Skeletal muscle satellite cell (primary cell): ENCODE data around the gene CEP83.
A peak's percentile ranks its signal among the peaks of the same experiment; 100 is the strongest.

ENCODE experiments used
- H3K27me3 ChIP-seq: 2 replicates; pipeline ENCODE4 v1.7.0; 2013; ENCODE audit warnings: low read length; ENCODE audit not compliant: control insufficient read depth, insufficient read depth
- H3K36me3 ChIP-seq: 2 replicates; pipeline ENCODE4 v1.7.0; 2013; ENCODE audit warnings: mild to moderate bottlenecking, control low read depth, low read length; ENCODE audit not compliant: insufficient read depth
- H3K4me1 ChIP-seq: 2 replicates; pipeline ENCODE4 v1.7.0; 2013; ENCODE audit warnings: low read length; ENCODE audit not compliant: control insufficient read depth, insufficient read depth
- H3K4me2 ChIP-seq: 2 replicates; pipeline ENCODE4 v1.7.0; 2013; ENCODE audit warnings: mild to moderate bottlenecking, low read length
- H3K4me3 ChIP-seq: 2 replicates; pipeline ENCODE4 v1.7.0; 2013; ENCODE audit warnings: low read length
- H3K9ac ChIP-seq: 2 replicates; pipeline ENCODE4 v1.7.0; 2013; ENCODE audit warnings: mild to moderate bottlenecking, low read depth, low read length, moderate library complexity
- H3K9me3 ChIP-seq: replicated peaks from 2 replicates; pipeline ENCODE4 v1.7.0; 2013; ENCODE audit warnings: mild to moderate bottlenecking, control low read depth, low read length

CEP83 gene

GRCh38 chr12:94263905-94264561 is 195.6 kb downstream of the CEP83 start:
- no peak overlapping the region for H3K4me2 ChIP-seq
- H3K36me3 ChIP-seq, result no peaks in the 10 kb centered on the region
- peaks cover 16% of the 10 kb centered on the region for H3K4me1 ChIP-seq

GRCh38 chr12:94263011-94263811 is 196.5 kb downstream of the CEP83 start:
- no peaks in the 10 kb centered on the region for H3K9me3 ChIP-seq
- peaks cover 16% of the 10 kb centered on the region for H3K4me1 ChIP-seq
- peak overlapping the region; percentile 84 for H3K4me3 ChIP-seq
- H3K4me2 ChIP-seq, result peak overlapping the region; percentile 84
- H3K36me3 ChIP-seq, result no peaks in the 10 kb centered on the region
- H3K27me3 ChIP-seq, result no peaks in the 10 kb centered on the region
- H3K9ac ChIP-seq, result peak overlapping the region; percentile 83

More at GRCh38 chr12:94263905-94264561, 195.6 kb downstream of the CEP83 start:
- Histone ChIP-seq H3K27me3 (no peaks in the 10 kb centered on the region), H3K9ac (no peak overlapping the region), H3K9me3 (no peaks in the 10 kb centered on the region), H3K4me3 (no peak overlapping the region)

GRCh38 chr12:94262228-94263010 is 197.2 kb downstream of the CEP83 start:
- H3K9ac ChIP-seq, result peak overlapping the region; percentile 83
- peaks cover 16% of the 10 kb centered on the region for H3K4me1 ChIP-seq
- H3K4me3 ChIP-seq, result peak overlapping the region; percentile 84
- H3K27me3 ChIP-seq, result no peaks in the 10 kb centered on the region
- H3K36me3 ChIP-seq, result no peaks in the 10 kb centered on the region
- H3K9me3 ChIP-seq, result no peaks in the 10 kb centered on the region
- H3K4me2 ChIP-seq, result peak overlapping the region; percentile 84

- Histone ChIP-seq H3K4me2 (peak overlapping the region; percentile 84), H3K4me1 (peaks cover 16% of the 10 kb centered on the region), H3K9me3 (no peaks in the 10 kb centered on the region), H3K36me3 (no peaks in the 10 kb centered on the region), H3K9ac (peak overlapping the region; percentile 83), H3K4me3 (peak overlapping the region; percentile 84), H3K27me3 (no peaks in the 10 kb centered on the region)
These were observed 197.9 kb downstream of the CEP83 start for GRCh38 chr12:94261786-94262185.

- no peaks in the 10 kb centered on the region for H3K36me3 ChIP-seq
- no peaks in the 10 kb centered on the region for H3K27me3 ChIP-seq
- H3K4me1 ChIP-seq, result peaks cover 16% of the 10 kb centered on the region
- no peak overlapping the region for H3K4me3 ChIP-seq
- H3K4me2 ChIP-seq, result no peak overlapping the region
- H3K9me3 ChIP-seq, result no peaks in the 10 kb centered on the region
- H3K9ac ChIP-seq, result no peak overlapping the region
These were observed 198.5 kb downstream of the CEP83 start for GRCh38 chr12:94261119-94261518.

GRCh38 chr12:94260717-94261116 is 198.9 kb downstream of the CEP83 start:
- no peak overlapping the region for H3K4me2 ChIP-seq
- H3K27me3 ChIP-seq, result no peaks in the 10 kb centered on the region
- no peak overlapping the region for H3K4me3 ChIP-seq
- no peaks in the 10 kb centered on the region for H3K36me3 ChIP-seq
- no peaks in the 10 kb centered on the region for H3K9me3 ChIP-seq
- peaks cover 16% of the 10 kb centered on the region for H3K4me1 ChIP-seq
- no peak overlapping the region for H3K9ac ChIP-seq

- H3K9me3 ChIP-seq, result no peaks in the 10 kb centered on the region
- no peak overlapping the region for H3K4me2 ChIP-seq
- peaks cover 16% of the 10 kb centered on the region for H3K4me1 ChIP-seq
- no peaks in the 10 kb centered on the region for H3K27me3 ChIP-seq
- H3K36me3 ChIP-seq, result no peaks in the 10 kb centered on the region
- H3K4me3 ChIP-seq, result no peak overlapping the region
- no peak overlapping the region for H3K9ac ChIP-seq
These were observed 199.7 kb downstream of the CEP83 start for GRCh38 chr12:94260017-94260416.

GRCh38 chr12:94258593-94258992 is 201.1 kb downstream of the CEP83 start:
- Histone ChIP-seq H3K9me3 (no peaks in the 10 kb centered on the region), H3K36me3 (no peaks in the 10 kb centered on the region), H3K9ac (no peak overlapping the region), H3K4me1 (peaks cover 16% of the 10 kb centered on the region), H3K27me3 (no peaks in the 10 kb centered on the region), H3K4me3 (no peak overlapping the region), H3K4me2 (no peak overlapping the region)
